ENCODE measurements around the gene PIKFYVE. TPM values are rescaled to one million over a fixed set of nuclear protein-coding genes. Genes with fewer than 3 reads are reported as not detected.

PIKFYVE gene
- total RNA-seq, 4 donors from 2014 or later = 11.5 to 58.8 (median 28.5) TPM

GRCh38 chr2:208227581-208228232 is 38.3 kb upstream of the PIKFYVE start:
- DNase-seq = no peak
- intact Hi-C loops (cut with DNase I; ENCODE audit: low total_unique reads) = no loop called here
- H3K9me3 ChIP-seq = no peaks in the 10 kb centered on the region
- no peak overlapping the region for H3K27ac ChIP-seq
- H3K4me3 ChIP-seq = no peak overlapping the region
- no peaks in the 10 kb centered on the region for H3K27me3 ChIP-seq
- H3K36me3 ChIP-seq = no peaks in the 10 kb centered on the region
- TF ChIP-seq, protein P1, sequence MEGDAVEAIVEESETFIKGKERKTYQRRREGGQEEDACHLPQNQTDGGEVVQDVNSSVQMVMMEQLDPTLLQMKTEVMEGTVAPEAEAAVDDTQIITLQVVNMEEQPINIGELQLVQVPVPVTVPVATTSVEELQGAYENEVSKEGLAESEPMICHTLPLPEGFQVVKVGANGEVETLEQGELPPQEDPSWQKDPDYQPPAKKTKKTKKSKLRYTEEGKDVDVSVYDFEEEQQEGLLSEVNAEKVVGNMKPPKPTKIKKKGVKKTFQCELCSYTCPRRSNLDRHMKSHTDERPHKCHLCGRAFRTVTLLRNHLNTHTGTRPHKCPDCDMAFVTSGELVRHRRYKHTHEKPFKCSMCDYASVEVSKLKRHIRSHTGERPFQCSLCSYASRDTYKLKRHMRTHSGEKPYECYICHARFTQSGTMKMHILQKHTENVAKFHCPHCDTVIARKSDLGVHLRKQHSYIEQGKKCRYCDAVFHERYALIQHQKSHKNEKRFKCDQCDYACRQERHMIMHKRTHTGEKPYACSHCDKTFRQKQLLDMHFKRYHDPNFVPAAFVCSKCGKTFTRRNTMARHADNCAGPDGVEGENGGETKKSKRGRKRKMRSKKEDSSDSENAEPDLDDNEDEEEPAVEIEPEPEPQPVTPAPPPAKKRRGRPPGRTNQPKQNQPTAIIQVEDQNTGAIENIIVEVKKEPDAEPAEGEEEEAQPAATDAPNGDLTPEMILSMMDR (IDR thresholded peaks at IDR 0.05) = no peak
- no peak for TF ChIP-seq POLR2A (IDR thresholded peaks at IDR 0.05)
- no peaks in the 10 kb centered on the region for H3K4me1 ChIP-seq

GRCh38 chr2:208228476-208228875 is 37.6 kb upstream of the PIKFYVE start:
- Histone ChIP-seq H3K27me3 (no peaks in the 10 kb centered on the region), H3K36me3 (no peaks in the 10 kb centered on the region), H3K9me3 (no peaks in the 10 kb centered on the region), H3K4me3 (no peak overlapping the region), H3K27ac (no peak overlapping the region), H3K4me1 (no peaks in the 10 kb centered on the region)
- no peak for DNase-seq
- TF ChIP-seq, protein P1 (IDR thresholded peaks at IDR 0.05) = no peak
- intact Hi-C loops (cut with DNase I; ENCODE audit: low total_unique reads) = no loop called here

GRCh38 chr2:208234786-208235185 is 31.3 kb upstream of the PIKFYVE start:
- intact Hi-C loops (cut with DNase I; ENCODE audit: low total_unique reads) = no loop called here
- Histone ChIP-seq H3K9me3 (no peaks in the 10 kb centered on the region), H3K36me3 (no peaks in the 10 kb centered on the region), H3K27me3 (no peaks in the 10 kb centered on the region), H3K4me3 (no peak overlapping the region), H3K27ac (no peak overlapping the region), H3K4me1 (no peaks in the 10 kb centered on the region)
- DNase-seq = no peak
- TF ChIP-seq POLR2A (IDR thresholded peaks at IDR 0.05) = no peak
- TF ChIP-seq, protein P1 (IDR thresholded peaks at IDR 0.05) = no peak

DNA sequence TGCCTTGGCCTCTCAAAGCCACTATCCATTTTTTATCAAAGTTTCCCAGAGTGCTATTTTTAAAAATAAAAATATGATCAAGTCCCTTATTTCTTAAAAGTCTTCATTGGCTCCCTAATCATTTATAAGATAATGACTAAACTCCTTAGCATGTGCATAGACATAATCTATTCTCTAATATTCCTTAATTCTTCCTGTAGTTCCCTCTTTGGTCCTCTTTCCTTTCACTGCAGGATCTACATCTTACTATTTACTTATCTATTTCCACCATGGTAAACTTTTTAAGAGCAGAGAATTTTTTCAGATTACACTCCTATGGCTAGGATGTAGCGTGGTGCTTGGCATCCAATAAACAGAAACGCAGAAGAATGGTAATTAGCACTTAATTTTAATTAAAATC is 30.2 kb upstream of the PIKFYVE start:
- no peaks in the 10 kb centered on the region for H3K9me3 ChIP-seq
- no peaks in the 10 kb centered on the region for H3K36me3 ChIP-seq
- no peak overlapping the region for H3K4me3 ChIP-seq
- no peak for TF ChIP-seq POLR2A (IDR thresholded peaks at IDR 0.05)
- TF ChIP-seq, protein P1 (IDR thresholded peaks at IDR 0.05) = no peak
- no peaks in the 10 kb centered on the region for H3K4me1 ChIP-seq
- no peak overlapping the region for H3K27ac ChIP-seq
- intact Hi-C loops (cut with DNase I; ENCODE audit: low total_unique reads) = no loop called here
- DNase-seq = no peak
- no peaks in the 10 kb centered on the region for H3K27me3 ChIP-seq

GRCh38 chr2:208239770-208240493 is 26.1 kb upstream of the PIKFYVE start:
- H3K27me3 ChIP-seq = no peaks in the 10 kb centered on the region
- no peak overlapping the region for H3K4me3 ChIP-seq
- intact Hi-C loops (cut with DNase I; ENCODE audit: low total_unique reads) = no loop called here
- H3K36me3 ChIP-seq = no peaks in the 10 kb centered on the region
- no peak overlapping the region for H3K27ac ChIP-seq
- no peaks in the 10 kb centered on the region for H3K4me1 ChIP-seq
- no peak for DNase-seq
- TF ChIP-seq, protein P1 (IDR thresholded peaks at IDR 0.05) = no peak
- TF ChIP-seq POLR2A (IDR thresholded peaks at IDR 0.05) = no peak
- H3K9me3 ChIP-seq = no peaks in the 10 kb centered on the region
